Brain pericyte (primary cell): ENCODE measurements around the gene KAT7.
"Not testable (repeated sequence)": the region's sequence is repeated elsewhere in the genome, so short reads cannot be mapped to it uniquely, and the experiment has no call there.

Source experiments
- DNase-seq: peaks from one replicate; pipeline ENCODE4 v3.0.0-alpha.2; 2012; ENCODE audit warnings: low read depth, low spot score

Gene KAT7

GRCh38 chr17:49809056-49809455, 20.6 kb downstream of the KAT7 start:
- no peak for DNase-seq

GRCh38 chr17:49814781-49815529, 26.5 kb downstream of the KAT7 start:
- DNase-seq, result no peak

- DNase-seq, result no peak
Measured at GRCh38 chr17:49815761-49816281, 27.3 kb downstream of the KAT7 start.

- DNase-seq, result no peak
Measured at GRCh38 chr17:49817993-49818392, 29.5 kb downstream of the KAT7 start.

- no peak for DNase-seq
Measured at GRCh38 chr17:49819138-49819537, 30.7 kb downstream of the KAT7 start.

- DNase-seq, result no peak
Measured at GRCh38 chr17:49819651-49820050, 31.2 kb downstream of the KAT7 start.

GRCh38 chr17:49820773-49821172, 32.3 kb downstream of the KAT7 start:
- DNase-seq, result no peak

GRCh38 chr17:49821466-49821865, 33.0 kb downstream of the KAT7 start:
- no peak for DNase-seq

GRCh38 chr17:49821916-49822315, 33.4 kb downstream of the KAT7 start:
- DNase-seq, result no peak

- DNase-seq, result no peak
Measured at GRCh38 chr17:49822829-49823228, 34.3 kb downstream of the KAT7 start.

GRCh38 chr17:49823614-49824013, 35.1 kb downstream of the KAT7 start:
- DNase-seq, result no peak

- no peak for DNase-seq
Measured at GRCh38 chr17:49825645-49826044, 37.2 kb downstream of the KAT7 start.

- DNase-seq, result not testable (repeated sequence)
Measured at GRCh38 chr17:49828325-49828724, 39.8 kb downstream of the KAT7 start.

GRCh38 chr17:49829026-49829425, 40.5 kb downstream of the KAT7 start:
- no peak for DNase-seq

GRCh38 chr17:49830605-49831004, 42.1 kb downstream of the KAT7 start:
- no peak for DNase-seq

- no peak for DNase-seq
Measured at GRCh38 chr17:49832840-49833599, 44.5 kb downstream of the KAT7 start.

GRCh38 chr17:49834118-49834743, 45.8 kb downstream of the KAT7 start:
- DNase-seq, result no peak

- DNase-seq, result no peak
Measured at GRCh38 chr17:49835472-49835871, 47.0 kb downstream of the KAT7 start.

GRCh38 chr17:49836111-49837030, 47.9 kb downstream of the KAT7 start:
- no peak for DNase-seq

- DNase-seq, result no peak
Measured at GRCh38 chr17:49839455-49839854, 51.0 kb downstream of the KAT7 start.

- DNase-seq, result no peak
Measured at GRCh38 chr17:49841548-49841947, 53.1 kb downstream of the KAT7 start.
